Skeletal muscle satellite cell (primary cell): Measurements from ENCODE around the gene KYNU.

ENCODE experiments used
- H3K27me3 ChIP-seq: 2 replicates; pipeline ENCODE4 v1.7.0; 2013; ENCODE audit warnings: low read length; ENCODE audit not compliant: control insufficient read depth, insufficient read depth
- H3K36me3 ChIP-seq: 2 replicates; pipeline ENCODE4 v1.7.0; 2013; ENCODE audit warnings: mild to moderate bottlenecking, control low read depth, low read length; ENCODE audit not compliant: insufficient read depth
- H3K4me1 ChIP-seq: 2 replicates; pipeline ENCODE4 v1.7.0; 2013; ENCODE audit warnings: low read length; ENCODE audit not compliant: control insufficient read depth, insufficient read depth
- H3K4me2 ChIP-seq: 2 replicates; pipeline ENCODE4 v1.7.0; 2013; ENCODE audit warnings: mild to moderate bottlenecking, low read length
- H3K4me3 ChIP-seq: 2 replicates; pipeline ENCODE4 v1.7.0; 2013; ENCODE audit warnings: low read length
- H3K9ac ChIP-seq: 2 replicates; pipeline ENCODE4 v1.7.0; 2013; ENCODE audit warnings: mild to moderate bottlenecking, low read depth, low read length, moderate library complexity
- H3K9me3 ChIP-seq: replicated peaks from 2 replicates; pipeline ENCODE4 v1.7.0; 2013; ENCODE audit warnings: mild to moderate bottlenecking, control low read depth, low read length

The KYNU gene

GRCh38 chr2:142920571-142920970 is 43.1 kb downstream of the KYNU start:
- Histone ChIP-seq H3K9me3 (no peaks in the 10 kb centered on the region), H3K9ac (no peak overlapping the region), H3K4me3 (no peak overlapping the region), H3K4me1 (no peaks in the 10 kb centered on the region), H3K4me2 (no peak overlapping the region), H3K27me3 (no peaks in the 10 kb centered on the region), H3K36me3 (no peaks in the 10 kb centered on the region)

GRCh38 chr2:142926445-142926844 is 49.0 kb downstream of the KYNU start:
- no peaks in the 10 kb centered on the region for H3K36me3 ChIP-seq
- no peaks in the 10 kb centered on the region for H3K9me3 ChIP-seq
- H3K9ac ChIP-seq = no peak overlapping the region
- H3K4me1 ChIP-seq = no peaks in the 10 kb centered on the region
- H3K4me3 ChIP-seq = no peak overlapping the region
- H3K4me2 ChIP-seq = no peak overlapping the region
- no peaks in the 10 kb centered on the region for H3K27me3 ChIP-seq

- Histone ChIP-seq H3K4me1 (no peaks in the 10 kb centered on the region), H3K4me3 (no peak overlapping the region), H3K9me3 (no peaks in the 10 kb centered on the region), H3K36me3 (no peaks in the 10 kb centered on the region), H3K4me2 (no peak overlapping the region), H3K9ac (no peak overlapping the region), H3K27me3 (no peaks in the 10 kb centered on the region)
These were observed 53.5 kb downstream of the KYNU start for GRCh38 chr2:142930835-142931398.

- no peaks in the 10 kb centered on the region for H3K4me1 ChIP-seq
- no peak overlapping the region for H3K4me3 ChIP-seq
- H3K9ac ChIP-seq = no peak overlapping the region
- H3K4me2 ChIP-seq = no peak overlapping the region
- no peaks in the 10 kb centered on the region for H3K36me3 ChIP-seq
- H3K27me3 ChIP-seq = no peaks in the 10 kb centered on the region
- no peaks in the 10 kb centered on the region for H3K9me3 ChIP-seq
These were observed 56.5 kb downstream of the KYNU start for GRCh38 chr2:142933916-142934315.

- H3K9me3 ChIP-seq = no peaks in the 10 kb centered on the region
- H3K36me3 ChIP-seq = no peaks in the 10 kb centered on the region
- no peak overlapping the region for H3K4me3 ChIP-seq
- H3K4me1 ChIP-seq = no peaks in the 10 kb centered on the region
- no peaks in the 10 kb centered on the region for H3K27me3 ChIP-seq
- H3K9ac ChIP-seq = no peak overlapping the region
- H3K4me2 ChIP-seq = no peak overlapping the region
These were observed 58.2 kb downstream of the KYNU start for GRCh38 chr2:142935563-142936089.

GRCh38 chr2:142936629-142937028 is 59.2 kb downstream of the KYNU start:
- H3K9me3 ChIP-seq = no peaks in the 10 kb centered on the region
- no peak overlapping the region for H3K9ac ChIP-seq
- no peak overlapping the region for H3K4me2 ChIP-seq
- H3K27me3 ChIP-seq = no peaks in the 10 kb centered on the region
- no peaks in the 10 kb centered on the region for H3K36me3 ChIP-seq
- no peaks in the 10 kb centered on the region for H3K4me1 ChIP-seq
- no peak overlapping the region for H3K4me3 ChIP-seq

- no peaks in the 10 kb centered on the region for H3K36me3 ChIP-seq
- no peaks in the 10 kb centered on the region for H3K27me3 ChIP-seq
- H3K9ac ChIP-seq = no peak overlapping the region
- H3K4me2 ChIP-seq = no peak overlapping the region
- no peaks in the 10 kb centered on the region for H3K4me1 ChIP-seq
- no peak overlapping the region for H3K4me3 ChIP-seq
- no peaks in the 10 kb centered on the region for H3K9me3 ChIP-seq
These were observed 59.9 kb downstream of the KYNU start for GRCh38 chr2:142937347-142937746.

- H3K36me3 ChIP-seq = no peaks in the 10 kb centered on the region
- H3K27me3 ChIP-seq = no peaks in the 10 kb centered on the region
- H3K4me1 ChIP-seq = no peaks in the 10 kb centered on the region
- H3K9ac ChIP-seq = no peak overlapping the region
- H3K4me2 ChIP-seq = no peak overlapping the region
- no peaks in the 10 kb centered on the region for H3K9me3 ChIP-seq
- no peak overlapping the region for H3K4me3 ChIP-seq
These were observed 60.8 kb downstream of the KYNU start for GRCh38 chr2:142938240-142938639.

GRCh38 chr2:142940606-142941223 is 63.3 kb downstream of the KYNU start:
- no peaks in the 10 kb centered on the region for H3K36me3 ChIP-seq
- peaks cover 11% of the 10 kb centered on the region for H3K4me1 ChIP-seq
- no peaks in the 10 kb centered on the region for H3K27me3 ChIP-seq
- H3K9ac ChIP-seq = no peak overlapping the region
- no peaks in the 10 kb centered on the region for H3K9me3 ChIP-seq
- H3K4me3 ChIP-seq = no peak overlapping the region
- no peak overlapping the region for H3K4me2 ChIP-seq

GRCh38 chr2:142942690-142943089 is 65.2 kb downstream of the KYNU start:
- Histone ChIP-seq H3K27me3 (no peaks in the 10 kb centered on the region), H3K4me1 (peaks cover 11% of the 10 kb centered on the region), H3K36me3 (no peaks in the 10 kb centered on the region)

GRCh38 chr2:142944264-142944663 is 66.8 kb downstream of the KYNU start:
- Histone ChIP-seq H3K4me2 (no peak overlapping the region), H3K9me3 (no peaks in the 10 kb centered on the region), H3K4me3 (no peak overlapping the region), H3K36me3 (no peaks in the 10 kb centered on the region), H3K9ac (no peak overlapping the region), H3K27me3 (no peaks in the 10 kb centered on the region), H3K4me1 (peaks cover 11% of the 10 kb centered on the region)

More at GRCh38 chr2:142942690-142943089, 65.2 kb downstream of the KYNU start:
- Histone ChIP-seq H3K4me2 (no peak overlapping the region), H3K4me3 (no peak overlapping the region), H3K9me3 (no peaks in the 10 kb centered on the region), H3K9ac (no peak overlapping the region)

- no peaks in the 10 kb centered on the region for H3K9me3 ChIP-seq
- H3K9ac ChIP-seq = no peak overlapping the region
- no peak overlapping the region for H3K4me3 ChIP-seq
- peaks cover 11% of the 10 kb centered on the region for H3K4me1 ChIP-seq
- H3K4me2 ChIP-seq = no peak overlapping the region
- no peaks in the 10 kb centered on the region for H3K27me3 ChIP-seq
- no peaks in the 10 kb centered on the region for H3K36me3 ChIP-seq
These were observed 67.3 kb downstream of the KYNU start for GRCh38 chr2:142944721-142945120.
